ENCODE data around the gene SLC35B4. TPM values are rescaled to one million over a fixed set of nuclear protein-coding genes. Genes with fewer than 3 reads are reported as not detected.
A peak's percentile ranks its signal among the peaks of the same experiment; 100 is the strongest.

The SLC35B4 gene
- total RNA-seq, 8 experiments from 2014 or later, result 14.3 to 21.6 (median 17.4) TPM

DNA sequence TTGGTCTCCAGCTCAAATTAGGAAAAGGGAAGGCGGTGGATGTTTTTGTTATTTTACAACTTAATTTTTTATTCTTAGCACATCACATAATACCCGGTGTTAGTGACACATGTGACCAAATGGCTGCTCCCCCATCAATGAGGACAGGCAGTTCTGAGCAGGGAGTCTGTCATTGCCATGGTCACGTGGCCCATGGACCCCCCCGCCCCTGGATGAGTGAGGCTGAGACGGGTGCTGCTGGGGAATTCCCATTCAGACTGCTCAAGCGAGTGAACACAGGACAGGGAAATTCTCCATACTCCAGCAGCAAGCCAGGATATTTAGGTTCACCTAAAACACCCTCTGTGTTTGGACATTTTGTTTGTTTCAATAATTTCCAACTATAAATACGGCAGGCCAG lies 34.7 kb upstream of the SLC35B4 start:
- in situ Hi-C loops (cut with MboI; ENCODE audit: low pct_unique_long_range_greater_than_20kb in 2 of 9, low sequenced_read_pairs in 9 of 9, unreplicated experiment in 9 of 9), result no loop called here
- 31 to 100% (median 54%) methylated on average over 1 to 7 of the region's 7 CpGs; no CpG with 5 or more reads in 2 of the 10 experiments for WGBS, 10 experiments
- Histone ChIP-seq H3K4me1 (replicated peaks in 1 of 2) (peaks cover 8 to 11% of the 10 kb centered on the region in 2 donors), H3K4me3 (no peak overlapping the region), H3K27ac (no peak overlapping the region)
- peak; percentile 10 to 98 (median 67) for ATAC-seq (replicated peaks in 6 of 8)

DNA sequence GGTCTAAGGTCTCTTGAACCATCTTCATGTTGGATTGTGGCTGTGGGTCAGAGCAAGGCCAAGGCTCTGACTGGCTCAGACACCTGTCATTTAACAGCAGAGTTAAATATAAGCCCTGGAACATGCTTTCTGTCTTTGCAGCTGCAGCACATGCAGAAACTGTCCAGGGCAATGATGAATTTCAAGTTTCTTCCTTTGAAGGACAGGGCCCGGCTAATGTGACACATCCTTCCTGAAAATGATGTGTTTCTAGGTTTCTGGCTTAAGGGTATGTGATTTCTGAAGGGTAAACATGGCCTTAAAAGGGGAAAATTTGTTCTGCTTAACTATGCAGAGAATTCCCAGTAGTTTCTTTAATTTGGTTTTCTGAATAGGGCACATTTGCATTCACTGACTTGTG lies 34.0 kb upstream of the SLC35B4 start:
- H3K4me3 ChIP-seq, result no peak overlapping the region
- peaks cover 8 to 11% of the 10 kb centered on the region in 2 donors for H3K4me1 ChIP-seq (replicated peaks in 1 of 2)
- in situ Hi-C loops (cut with MboI; ENCODE audit: low pct_unique_long_range_greater_than_20kb in 2 of 9, low sequenced_read_pairs in 9 of 9, unreplicated experiment in 9 of 9), result no loop called here
- peak in 7 of 8 experiments; percentile 26 to 92 (median 53) for ATAC-seq (replicated peaks in 6 of 8)
- peak overlapping the region in 1 of 2 donors; percentile 30 for H3K27ac ChIP-seq
- WGBS, 10 experiments, result 0 to 38% (median 25%) methylated on average over 1 of the region's 1 CpG; no CpG with 5 or more reads in 3 of the 10 experiments

DNA sequence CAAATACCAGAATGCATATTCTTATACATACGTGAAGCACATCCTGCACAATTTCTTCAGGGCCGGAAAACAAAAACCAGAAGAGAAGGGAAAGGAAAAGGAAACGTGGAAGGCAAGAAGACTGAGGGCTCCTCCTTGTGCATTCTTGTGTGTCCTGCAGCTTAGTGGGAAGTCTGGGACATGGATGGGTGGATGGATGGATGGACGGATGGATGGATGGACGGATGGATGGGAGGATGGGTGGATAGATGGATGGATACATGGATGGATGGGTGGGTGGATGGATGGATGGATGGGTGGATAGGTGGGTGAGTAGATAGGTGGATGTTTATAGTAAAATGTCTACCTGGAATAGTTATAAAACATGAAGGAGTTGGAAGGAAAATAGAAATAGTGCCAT lies 30.8 kb upstream of the SLC35B4 start:
- in situ Hi-C loops (cut with MboI; ENCODE audit: low pct_unique_long_range_greater_than_20kb in 2 of 9, low sequenced_read_pairs in 9 of 9, unreplicated experiment in 9 of 9), result no loop called here
- Histone ChIP-seq H3K4me3 (no peak overlapping the region), H3K27ac (no peak overlapping the region), H3K4me1 (replicated peaks in 1 of 2) (peaks cover 8 to 11% of the 10 kb centered on the region in 2 donors)
- no peak for ATAC-seq (replicated peaks in 6 of 8)
- WGBS, 10 experiments, result 22 to 92% (median 64%) methylated on average over 1 to 5 of the region's 5 CpGs; no CpG with 5 or more reads in 2 of the 10 experiments

DNA sequence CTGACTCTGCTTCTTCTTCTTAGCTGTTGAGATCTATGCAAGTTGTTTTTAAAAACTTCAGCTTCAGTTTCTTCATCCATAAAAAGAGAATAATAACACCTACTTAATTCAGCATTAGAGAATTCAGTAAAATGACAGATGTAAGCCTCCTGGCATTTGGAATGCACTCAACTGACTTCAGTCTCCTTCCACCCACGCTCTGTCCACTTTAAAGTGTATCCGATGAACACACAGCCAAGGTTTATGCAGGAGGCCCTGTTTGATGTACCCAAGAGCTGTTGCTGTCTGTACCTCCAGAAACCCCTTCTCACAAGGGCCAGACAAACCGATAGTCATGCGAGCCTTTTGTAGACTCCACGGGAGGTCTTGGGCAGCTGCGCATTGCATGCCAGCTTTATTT lies 27.1 kb upstream of the SLC35B4 start:
- no peak for ATAC-seq (replicated peaks in 6 of 8)
- no peak overlapping the region for H3K27ac ChIP-seq
- in situ Hi-C loops (cut with MboI; ENCODE audit: low pct_unique_long_range_greater_than_20kb in 2 of 9, low sequenced_read_pairs in 9 of 9, unreplicated experiment in 9 of 9), result no loop called here
- H3K4me3 ChIP-seq, result no peak overlapping the region
- no peaks in the 10 kb centered on the region for H3K4me1 ChIP-seq (replicated peaks in 1 of 2)
- 20 to 87% (median 73%) methylated on average over 2 to 6 of the region's 6 CpGs; no CpG with 5 or more reads in 4 of the 10 experiments for WGBS, 10 experiments

DNA sequence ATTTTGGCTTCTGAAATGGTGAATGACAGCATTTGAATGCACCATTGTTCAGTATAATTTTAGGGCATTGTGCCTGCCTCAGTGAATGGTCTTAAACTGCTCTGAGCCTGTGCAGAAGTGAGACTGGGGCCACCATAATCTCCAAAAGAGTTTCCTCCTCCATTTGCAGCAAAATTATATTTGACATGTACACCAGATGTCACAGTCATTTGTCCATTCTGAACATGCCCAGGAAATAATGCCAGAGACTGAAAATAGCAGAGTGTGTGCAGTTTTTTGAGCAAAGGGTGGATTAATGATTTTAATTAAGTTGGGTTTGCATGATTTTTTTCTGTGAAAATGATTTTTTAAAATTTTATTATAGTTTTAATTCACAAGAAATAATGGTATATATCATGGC lies 26.4 kb upstream of the SLC35B4 start:
- Histone ChIP-seq H3K27ac (no peak overlapping the region), H3K4me3 (no peak overlapping the region), H3K4me1 (replicated peaks in 1 of 2) (no peaks in the 10 kb centered on the region)
- in situ Hi-C loops (cut with MboI; ENCODE audit: low pct_unique_long_range_greater_than_20kb in 2 of 9, low sequenced_read_pairs in 9 of 9, unreplicated experiment in 9 of 9), result no loop called here
- no peak for ATAC-seq (replicated peaks in 6 of 8)

DNA sequence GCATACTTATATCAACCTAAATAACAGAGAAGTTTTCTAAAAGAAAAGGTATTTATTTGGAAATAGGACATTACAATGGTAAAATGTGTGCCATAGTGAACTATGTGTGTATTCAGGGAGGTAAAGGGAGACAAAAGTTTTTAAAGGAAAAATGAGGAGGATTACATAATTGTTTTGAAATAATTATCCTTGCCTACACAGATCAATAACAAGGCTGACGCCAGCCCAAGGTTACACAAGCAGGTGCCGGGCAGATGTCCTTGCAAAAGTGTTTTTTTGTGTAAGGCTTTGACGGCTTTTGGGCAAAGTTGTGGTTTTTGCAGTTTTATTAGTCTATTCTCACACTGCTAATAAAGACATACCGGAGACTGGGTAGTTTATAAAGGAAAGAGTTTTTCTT lies 22.7 kb upstream of the SLC35B4 start:
- no peak for ATAC-seq (replicated peaks in 6 of 8)
- no peak overlapping the region for H3K27ac ChIP-seq
- no peak overlapping the region for H3K4me3 ChIP-seq
- WGBS, 10 experiments, result 34 to 100% (median 91%) methylated on average over 1 to 4 of the region's 4 CpGs; no CpG with 5 or more reads in 1 of the 10 experiments
- H3K4me1 ChIP-seq (replicated peaks in 1 of 2), result no peaks in the 10 kb centered on the region
- in situ Hi-C loops (cut with MboI; ENCODE audit: low pct_unique_long_range_greater_than_20kb in 2 of 9, low sequenced_read_pairs in 9 of 9, unreplicated experiment in 9 of 9), result no loop called here

DNA sequence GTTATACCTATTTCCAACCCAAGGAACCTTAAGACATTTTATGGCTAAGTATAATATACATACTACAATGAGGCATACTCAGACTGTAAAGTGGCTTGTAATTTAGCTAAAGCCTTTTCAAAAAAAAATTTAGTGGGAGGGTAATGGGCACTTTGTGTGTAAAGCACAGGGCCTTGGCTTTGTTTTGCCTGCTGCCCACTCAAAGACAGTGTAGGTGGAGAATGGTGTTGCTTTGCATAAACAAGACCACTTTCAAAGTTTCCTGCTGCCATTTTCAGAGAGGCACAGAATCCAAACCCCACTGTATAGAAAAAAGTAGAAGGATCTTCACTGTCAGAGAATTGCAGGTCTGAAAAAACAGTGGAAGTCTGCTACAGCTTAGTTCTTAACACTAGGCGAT lies 21.2 kb upstream of the SLC35B4 start:
- in situ Hi-C loops (cut with MboI; ENCODE audit: low pct_unique_long_range_greater_than_20kb in 2 of 9, low sequenced_read_pairs in 9 of 9, unreplicated experiment in 9 of 9), result no loop called here
- 78 to 100% (median 90%) methylated on average over 1 of the region's 1 CpG; no CpG with 5 or more reads in 6 of the 10 experiments for WGBS, 10 experiments
- Histone ChIP-seq H3K4me3 (no peak overlapping the region), H3K27ac (no peak overlapping the region), H3K4me1 (replicated peaks in 1 of 2) (no peaks in the 10 kb centered on the region)
- no peak for ATAC-seq (replicated peaks in 6 of 8)

DNA sequence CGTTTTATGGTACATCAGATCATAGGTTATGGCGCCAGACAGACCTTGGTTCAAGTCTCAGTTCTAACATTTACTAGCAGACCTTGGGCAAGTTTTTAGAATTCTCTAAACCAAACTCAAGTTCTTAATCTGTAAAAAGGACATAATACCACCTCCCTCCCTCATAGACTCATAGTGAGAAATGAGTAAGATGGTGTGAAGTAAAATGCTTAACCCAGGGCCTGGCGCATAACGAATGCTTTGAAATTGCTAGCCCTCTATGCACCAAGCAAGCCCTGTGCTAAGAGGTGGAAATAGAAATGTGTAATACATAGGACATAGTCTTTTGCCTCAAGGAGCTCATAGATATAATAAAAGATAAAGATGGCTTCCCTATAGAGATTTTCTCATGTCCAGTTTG lies 17.7 kb upstream of the SLC35B4 start:
- WGBS, 10 experiments, result 60 to 100% (median 80%) methylated on average over 1 to 3 of the region's 4 CpGs; no CpG with 5 or more reads in 4 of the 10 experiments
- no peak overlapping the region for H3K4me3 ChIP-seq
- in situ Hi-C loops (cut with MboI; ENCODE audit: low pct_unique_long_range_greater_than_20kb in 2 of 9, low sequenced_read_pairs in 9 of 9, unreplicated experiment in 9 of 9), result no loop called here

DNA sequence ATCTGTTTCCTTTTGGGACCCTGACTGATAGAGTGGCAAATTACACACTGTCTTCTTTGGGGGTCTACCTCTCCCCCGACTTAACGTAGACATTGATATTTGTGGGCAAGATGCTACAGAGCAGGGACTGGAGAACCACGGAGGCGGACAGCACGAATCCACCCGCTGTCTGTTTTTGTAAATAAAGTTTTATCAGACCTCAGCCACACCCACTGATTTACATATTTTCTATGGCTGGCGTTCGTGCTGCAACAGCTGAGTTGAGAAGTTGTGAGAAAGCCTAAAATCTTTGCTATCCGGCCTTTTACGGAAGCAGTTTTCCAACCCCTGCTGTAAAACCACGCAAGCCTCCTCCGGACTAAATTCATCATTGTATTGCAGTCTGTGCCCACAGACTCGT lies 17.2 kb upstream of the SLC35B4 start:
- no peak for ATAC-seq (replicated peaks in 6 of 8)
- 44 to 100% (median 80%) methylated on average over 2 to 12 of the region's 13 CpGs; no CpG with 5 or more reads in 1 of the 10 experiments for WGBS, 10 experiments
- H3K4me3 ChIP-seq, result no peak overlapping the region
- no peaks in the 10 kb centered on the region for H3K4me1 ChIP-seq (replicated peaks in 1 of 2)
- H3K27ac ChIP-seq, result no peak overlapping the region
- in situ Hi-C loops (cut with MboI; ENCODE audit: low pct_unique_long_range_greater_than_20kb in 2 of 9, low sequenced_read_pairs in 9 of 9, unreplicated experiment in 9 of 9), result no loop called here

More for the DNA sequence above, 17.7 kb upstream of the SLC35B4 start:
- ATAC-seq (replicated peaks in 6 of 8), result no peak
- Histone ChIP-seq H3K27ac (no peak overlapping the region), H3K4me1 (replicated peaks in 1 of 2) (no peaks in the 10 kb centered on the region)

DNA sequence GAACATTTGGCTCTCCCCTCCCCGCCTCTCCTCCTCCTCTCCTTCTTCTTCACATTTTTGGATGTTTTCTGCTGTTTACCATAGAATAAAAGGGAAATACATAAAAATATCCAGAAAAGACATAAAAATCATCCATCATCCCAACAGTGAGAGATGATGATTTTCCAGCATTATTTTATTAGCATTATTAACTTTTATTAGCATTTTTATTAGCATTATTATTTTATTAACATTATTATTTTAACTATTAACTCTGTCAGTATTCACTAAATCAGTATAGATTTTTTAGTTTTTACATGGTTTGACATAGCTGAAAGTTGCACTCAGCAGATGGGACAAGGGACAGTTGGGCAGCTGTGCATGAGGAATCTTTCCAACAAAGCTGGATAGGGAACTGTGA lies 16.2 kb upstream of the SLC35B4 start:
- H3K4me1 ChIP-seq (replicated peaks in 1 of 2), result no peaks in the 10 kb centered on the region
- ATAC-seq (replicated peaks in 6 of 8), result no peak
- in situ Hi-C loops (cut with MboI; ENCODE audit: low pct_unique_long_range_greater_than_20kb in 2 of 9, low sequenced_read_pairs in 9 of 9, unreplicated experiment in 9 of 9), result no loop called here
- no peak overlapping the region for H3K4me3 ChIP-seq
- WGBS, 10 experiments, result 0 to 88% (median 70%) methylated on average over 1 of the region's 1 CpG; no CpG with 5 or more reads in 4 of the 10 experiments
- H3K27ac ChIP-seq, result no peak overlapping the region

DNA sequence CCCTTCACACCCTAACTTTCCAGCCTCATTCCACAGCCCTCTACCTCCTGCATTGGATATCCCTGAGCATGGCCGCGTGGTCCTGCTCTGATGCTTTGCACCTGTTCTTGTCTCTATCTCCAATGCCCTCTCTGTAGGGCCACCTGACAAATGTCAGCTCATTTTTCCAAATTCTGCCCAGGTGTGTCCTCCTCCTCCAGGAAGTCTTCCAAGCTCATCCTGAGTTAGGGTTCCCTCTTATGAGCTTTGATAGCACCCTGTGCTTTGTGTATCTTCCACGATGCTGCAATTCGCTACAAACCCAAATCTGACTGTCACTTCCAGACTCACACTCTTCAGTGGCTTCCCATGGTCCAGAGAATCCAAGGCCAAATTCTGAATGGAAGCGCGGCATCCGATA lies 14.7 kb upstream of the SLC35B4 start:
- no peak overlapping the region for H3K4me3 ChIP-seq
- no peak for ATAC-seq (replicated peaks in 6 of 8)
- H3K4me1 ChIP-seq (replicated peaks in 1 of 2), result no peaks in the 10 kb centered on the region
- 83 to 97% (median 95%) methylated on average over 3 to 7 of the region's 7 CpGs; no CpG with 5 or more reads in 3 of the 10 experiments for WGBS, 10 experiments
- in situ Hi-C loops (cut with MboI; ENCODE audit: low pct_unique_long_range_greater_than_20kb in 2 of 9, low sequenced_read_pairs in 9 of 9, unreplicated experiment in 9 of 9), result no loop called here
- H3K27ac ChIP-seq, result no peak overlapping the region

DNA sequence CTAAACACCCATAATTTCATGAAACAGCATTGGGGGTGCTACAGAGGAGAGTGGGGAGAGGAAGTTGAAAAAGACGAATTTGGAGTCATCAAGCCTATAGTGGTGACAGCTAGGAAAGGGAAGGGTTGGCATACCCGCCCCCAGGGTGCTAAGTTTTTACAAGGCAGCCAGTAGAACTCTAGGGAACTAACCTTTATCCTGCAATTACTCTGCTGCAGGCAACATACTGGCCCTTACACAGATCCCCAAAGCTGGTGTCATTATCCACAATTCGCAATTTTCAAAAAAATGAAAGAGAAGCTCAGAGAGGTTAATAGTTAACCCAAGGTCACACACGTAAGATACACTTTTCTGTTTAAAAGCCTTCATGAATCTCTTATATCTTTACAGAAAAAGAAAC lies 14.2 kb upstream of the SLC35B4 start:
- whole genome bisulfite sequencing, 10 experiments, result 43 to 88% (median 76%) methylated on average over 1 to 4 of the region's 4 CpGs
- H3K27ac ChIP-seq, result no peak overlapping the region
- in situ Hi-C loops (cut with MboI; ENCODE audit: low pct_unique_long_range_greater_than_20kb in 2 of 9, low sequenced_read_pairs in 9 of 9, unreplicated experiment in 9 of 9), result no loop called here
- no peak for ATAC-seq (replicated peaks in 6 of 8)
- no peak overlapping the region for H3K4me3 ChIP-seq
- no peaks in the 10 kb centered on the region for H3K4me1 ChIP-seq (replicated peaks in 1 of 2)

DNA sequence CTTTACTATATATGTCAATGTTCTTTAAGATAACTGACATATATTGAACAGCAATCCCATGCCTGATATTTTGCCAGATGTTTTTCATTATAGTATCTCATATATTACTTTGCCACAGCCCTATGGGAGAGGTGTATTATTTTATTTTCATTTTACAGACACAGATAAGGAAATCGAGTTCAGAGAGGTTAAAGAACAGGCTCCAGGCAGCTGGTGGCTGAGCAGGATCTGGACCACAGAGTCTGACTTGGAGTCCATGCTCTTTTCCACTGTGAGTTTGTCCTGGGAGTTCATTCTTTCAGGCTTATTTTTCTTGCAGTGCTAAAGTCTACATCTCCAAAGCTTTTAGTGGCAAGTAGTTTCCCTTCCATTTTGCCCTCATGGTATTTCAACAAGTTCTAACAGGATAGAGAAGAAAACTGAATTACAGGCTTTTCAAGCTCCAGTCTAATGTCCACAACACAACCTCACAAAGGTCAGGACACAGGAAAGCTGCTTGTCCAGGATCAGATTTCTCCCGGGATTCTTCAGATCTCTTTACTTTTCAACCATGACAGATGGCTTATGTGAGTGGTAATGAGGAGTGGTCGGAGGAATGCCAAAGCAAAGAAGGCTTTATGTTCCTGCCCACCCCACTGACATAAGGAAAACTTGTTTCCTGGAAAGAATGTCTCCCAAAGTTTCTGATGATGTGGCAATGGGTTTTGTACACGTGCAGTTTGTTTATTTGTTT lies 13.1 kb upstream of the SLC35B4 start:
- Histone ChIP-seq H3K4me3 (no peak overlapping the region), H3K27ac (no peak overlapping the region), H3K4me1 (replicated peaks in 1 of 2) (no peaks in the 10 kb centered on the region)
- ATAC-seq (replicated peaks in 6 of 8), result no peak
- 0 to 80% (median 29%) methylated on average over 1 to 4 of the region's 4 CpGs for WGBS, 10 experiments
- in situ Hi-C loops (cut with MboI; ENCODE audit: low pct_unique_long_range_greater_than_20kb in 2 of 9, low sequenced_read_pairs in 9 of 9, unreplicated experiment in 9 of 9), result no loop called here

DNA sequence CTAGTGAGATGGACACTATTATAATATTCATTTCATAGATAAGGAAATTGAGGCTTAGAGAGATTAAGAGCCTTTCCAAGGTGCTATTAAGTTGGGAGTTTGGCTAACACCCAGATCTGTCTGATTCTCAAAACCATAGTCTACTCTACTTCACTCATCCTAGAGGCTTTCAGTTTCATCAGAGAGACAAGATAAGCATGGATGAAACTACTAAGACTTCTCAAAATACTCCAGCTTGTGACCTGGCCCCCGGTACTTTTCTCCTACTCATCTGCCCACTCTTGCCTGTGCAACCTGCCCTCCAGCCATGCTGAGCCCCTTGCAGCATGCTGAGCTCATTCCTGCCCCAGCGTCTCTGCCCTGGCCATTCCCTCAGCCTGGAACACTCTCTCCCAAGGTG lies 12.2 kb upstream of the SLC35B4 start:
- 0 to 100% (median 57%) methylated on average over 1 to 2 of the region's 2 CpGs; no CpG with 5 or more reads in 3 of the 10 experiments for WGBS, 10 experiments
- in situ Hi-C loops (cut with MboI; ENCODE audit: low pct_unique_long_range_greater_than_20kb in 2 of 9, low sequenced_read_pairs in 9 of 9, unreplicated experiment in 9 of 9), result no loop called here
- Histone ChIP-seq H3K4me3 (no peak overlapping the region), H3K4me1 (replicated peaks in 1 of 2) (no peaks in the 10 kb centered on the region), H3K27ac (no peak overlapping the region)
- no peak for ATAC-seq (replicated peaks in 6 of 8)
